Transverse colon (tissue), 4 donors: ENCODE results near the gene ACKR4. TPM values are rescaled to one million over a fixed set of nuclear protein-coding genes. Genes with fewer than 3 reads are reported as not detected.

ENCODE experiments used
- DNase-seq: peaks from one replicate; pipeline ENCODE4 v3.0.0-alpha.2; 2019
- H3K27ac ChIP-seq, 4 donors: fragments of 200-600 bp; sonication (generic); 2 replicates each; pipeline ENCODE4 v1.5.1; 2016 to 2018; ENCODE audit warnings: inconsistent platforms in 4 of 4
- H3K27me3 ChIP-seq: fragments of 200-600 bp; sonication (generic); 2 replicates; pipeline ENCODE4 v1.5.1; 2017; ENCODE audit warnings: inconsistent platforms
- H3K36me3 ChIP-seq, 4 donors: fragments of 200-600 bp; sonication (generic); 2 replicates each; pipeline ENCODE4 v1.5.1; 2017 to 2019; ENCODE audit warnings: inconsistent platforms in 4 of 4
- H3K4me1 ChIP-seq, 4 donors: fragments of 200-600 bp; sonication (generic); 2 replicates each; pipeline ENCODE4 v1.5.1; 2017 to 2020; ENCODE audit warnings: inconsistent platforms in 4 of 4
- H3K4me3 ChIP-seq, 4 donors: fragments of 200-600 bp; sonication (generic); 1 replicate in 1 of 4; 2 replicates in 3 of 4; pipeline versions ENCODE4 v1.5.1 to v1.6.1; 2017 to 2019; ENCODE audit warnings: inconsistent platforms in 4 of 4
- H3K9me3 ChIP-seq, 2 donors: fragments of 200-600 bp; sonication (generic); 2 replicates each; pipeline ENCODE4 v1.5.1; 2017 to 2019; ENCODE audit warnings: inconsistent platforms in 2 of 2
- EP300 ChIP-seq: sonication (generic); formaldehyde crosslinking; IDR thresholded peaks from one replicate; pipeline ENCODE4 v1.6.1; 2017; ENCODE audit warnings: antibody characterized with exemption, low read depth
- POLR2A ChIP-seq: fragments of 450-650 bp; IDR thresholded peaks from one replicate; pipeline ENCODE4 v1.6.1; 2016; ENCODE audit warnings: antibody characterized with exemption, mild to moderate bottlenecking, moderate library complexity
- POLR2AphosphoS5 ChIP-seq, 3 donors: sonication (generic); formaldehyde crosslinking; IDR thresholded peaks; one replicate each; pipeline ENCODE4 v1.6.1; 2016; ENCODE audit warnings: antibody characterized with exemption in 3 of 3
- WGBS, 2 donors: methylation state at CpG; one replicate each; pipeline ENCODE4 v1.1.5; 2018; ENCODE audit warnings: low coverage in 1 of 2; 5-methylcytosine and 5-hydroxymethylcytosine counted together
- in situ Hi-C, 4 donors: fragments of 200-750 bp; cut with MboI; loops; one replicate each; pipeline versions ENCODE4 v1.15.0 to v1.15.1; 2017; ENCODE audit warnings: low sequenced_read_pairs in 3 of 4, low pct_ligation_motif_present in 1 of 4, low pct_unique_long_range_greater_than_20kb in 1 of 4
- intact Hi-C: fragments of 100-400 bp; cut with DNase I; formaldehyde crosslinking; loops from one replicate; pipeline ENCODE4 v1.15.1; 2023; ENCODE audit warnings: low total_unique reads
- total RNA-seq, 4 donors: library from RNA; depleted of rRNA; stranded (reverse); fragments of >200 nt; gene quantifications; one replicate each; pipeline ENCODE4 v1.1.0, GENCODE V29; 2016
- TF ChIP-seq, protein P1 (sequence below), 5 experiments: fragments of 200-600 bp in 3 of 5; fragments of 450-650 bp in 2 of 5; sonication (generic) in 3 of 5; IDR thresholded peaks; 1 replicate in 2 of 5; 2 replicates in 3 of 5; pipeline ENCODE4 v1.5.1; 2016 to 2017; ENCODE audit warnings: antibody characterized with exemption in 5 of 5, inconsistent platforms in 3 of 5, mild to moderate bottlenecking in 2 of 5, moderate library complexity in 1 of 5

Gene ACKR4
- total RNA-seq, 4 donors from 2014 or later: 0.95 to 1.4 TPM; not detected in 2

GRCh38 chr3:132556508-132557159 lies 40.4 kb upstream of the ACKR4 start:
- Histone ChIP-seq H3K36me3 (peaks cover 0 to 7% (median 0%) of the 10 kb centered on the region in 4 donors), H3K27ac (peak overlapping the region in 1 of 4 donors; percentile 11), H3K27me3 (no peaks in the 10 kb centered on the region), H3K4me1 (no peaks in the 10 kb centered on the region), H3K4me3 (no peak overlapping the region), H3K9me3 (no peaks in the 10 kb centered on the region)
- intact Hi-C loops: no loop called here
- WGBS, 2 donors: 83 to 88% methylated on average over 4 to 8 of the region's 8 CpGs
- TF ChIP-seq POLR2A (no peak), POLR2AphosphoS5 (IDR thresholded peaks at IDR 0.05) (no peak)
- TF ChIP-seq, protein P1, sequence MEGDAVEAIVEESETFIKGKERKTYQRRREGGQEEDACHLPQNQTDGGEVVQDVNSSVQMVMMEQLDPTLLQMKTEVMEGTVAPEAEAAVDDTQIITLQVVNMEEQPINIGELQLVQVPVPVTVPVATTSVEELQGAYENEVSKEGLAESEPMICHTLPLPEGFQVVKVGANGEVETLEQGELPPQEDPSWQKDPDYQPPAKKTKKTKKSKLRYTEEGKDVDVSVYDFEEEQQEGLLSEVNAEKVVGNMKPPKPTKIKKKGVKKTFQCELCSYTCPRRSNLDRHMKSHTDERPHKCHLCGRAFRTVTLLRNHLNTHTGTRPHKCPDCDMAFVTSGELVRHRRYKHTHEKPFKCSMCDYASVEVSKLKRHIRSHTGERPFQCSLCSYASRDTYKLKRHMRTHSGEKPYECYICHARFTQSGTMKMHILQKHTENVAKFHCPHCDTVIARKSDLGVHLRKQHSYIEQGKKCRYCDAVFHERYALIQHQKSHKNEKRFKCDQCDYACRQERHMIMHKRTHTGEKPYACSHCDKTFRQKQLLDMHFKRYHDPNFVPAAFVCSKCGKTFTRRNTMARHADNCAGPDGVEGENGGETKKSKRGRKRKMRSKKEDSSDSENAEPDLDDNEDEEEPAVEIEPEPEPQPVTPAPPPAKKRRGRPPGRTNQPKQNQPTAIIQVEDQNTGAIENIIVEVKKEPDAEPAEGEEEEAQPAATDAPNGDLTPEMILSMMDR (IDR thresholded peaks at IDR 0.05): no peak
- in situ Hi-C loops: no loop called here
- no peak for DNase-seq

GRCh38 chr3:132561003-132561402 lies 36.1 kb upstream of the ACKR4 start:
- 67 to 85% methylated on average over 1 to 4 of the region's 4 CpGs for WGBS, 2 donors
- Histone ChIP-seq H3K9me3 (no peaks in the 10 kb centered on the region), H3K4me3 (no peak overlapping the region), H3K27me3 (no peaks in the 10 kb centered on the region), H3K27ac (no peak overlapping the region), H3K36me3 (peaks cover 0 to 7% (median 0%) of the 10 kb centered on the region in 4 donors), H3K4me1 (no peaks in the 10 kb centered on the region)
- intact Hi-C loops (no loop called here), in situ Hi-C loops (no loop called here)
- DNase-seq: no peak
- TF ChIP-seq POLR2AphosphoS5 (IDR thresholded peaks at IDR 0.05): no peak
- TF ChIP-seq, protein P1 (IDR thresholded peaks at IDR 0.05): no peak
- no peak for TF ChIP-seq EP300
- TF ChIP-seq POLR2A: no peak

- Histone ChIP-seq H3K9me3 (no peaks in the 10 kb centered on the region), H3K36me3 (peaks cover 0 to 7% (median 0%) of the 10 kb centered on the region in 4 donors), H3K27ac (no peak overlapping the region), H3K4me3 (no peak overlapping the region), H3K4me1 (no peaks in the 10 kb centered on the region), H3K27me3 (no peaks in the 10 kb centered on the region)
- in situ Hi-C loops (no loop called here), intact Hi-C loops (no loop called here)
- TF ChIP-seq, protein P1 (IDR thresholded peaks at IDR 0.05): no peak
- TF ChIP-seq EP300: no peak
- TF ChIP-seq POLR2AphosphoS5 (IDR thresholded peaks at IDR 0.05): no peak
- TF ChIP-seq POLR2A: no peak
- 75 to 84% methylated on average over 4 of the region's 4 CpGs for WGBS, 2 donors
- no peak for DNase-seq
These were observed 33.5 kb upstream of the ACKR4 start for GRCh38 chr3:132563420-132564069.

- Histone ChIP-seq H3K4me3 (no peak overlapping the region), H3K36me3 (peaks cover 0 to 2% (median 0%) of the 10 kb centered on the region in 4 donors), H3K27me3 (no peaks in the 10 kb centered on the region), H3K9me3 (no peaks in the 10 kb centered on the region), H3K27ac (no peak overlapping the region), H3K4me1 (no peaks in the 10 kb centered on the region)
- DNase-seq: no peak
- intact Hi-C loops: no loop called here
- in situ Hi-C loops: no loop called here
- no peak for TF ChIP-seq POLR2AphosphoS5 (IDR thresholded peaks at IDR 0.05)
- TF ChIP-seq, protein P1 (IDR thresholded peaks at IDR 0.05): no peak
- no peak for TF ChIP-seq POLR2A
- TF ChIP-seq EP300: no peak
- WGBS, 2 donors: 72 to 89% methylated on average over 2 of the region's 2 CpGs
These were observed 33.0 kb upstream of the ACKR4 start for GRCh38 chr3:132564070-132564465.
